Spleen (tissue), 11 donors: ENCODE data around the gene FAF1. TPM values are rescaled to one million over a fixed set of nuclear protein-coding genes. Genes with fewer than 3 reads are reported as not detected.

Source experiments
- DNase-seq: peaks from one replicate; pipeline ENCODE4 v3.0.0-alpha.2; 2020
- H3K27ac ChIP-seq, 8 donors: fragments of 200-600 bp; sonication (generic) in 7 of 8; 1 replicate in 4 of 8; 2 replicates in 4 of 8; pipeline versions ENCODE4 v1.5.0 to v1.8.0; 2016 to 2021; ENCODE audit warnings: inconsistent platforms in 4 of 8, mild to moderate bottlenecking in 4 of 8, moderate library complexity in 1 of 8
- H3K27me3 ChIP-seq, 7 donors: fragments of 200-600 bp; sonication (generic) in 6 of 7; replicated peaks in 1 of 7; 1 replicate in 4 of 7; 2 replicates in 3 of 7; pipeline versions ENCODE4 v1.5.0 to v1.8.0; 2016 to 2021; ENCODE audit warnings: inconsistent platforms in 3 of 7, mild to moderate bottlenecking in 1 of 7
- H3K36me3 ChIP-seq, 6 donors: fragments of 200-600 bp; sonication (generic) in 5 of 6; 1 replicate in 4 of 6; 2 replicates in 2 of 6; pipeline versions ENCODE4 v1.5.0 to v1.8.0; 2016 to 2021; ENCODE audit warnings: inconsistent platforms in 2 of 6
- H3K4me1 ChIP-seq, 6 donors: fragments of 200-600 bp; sonication (generic) in 5 of 6; 1 replicate in 3 of 6; 2 replicates in 3 of 6; pipeline versions ENCODE4 v1.5.0 to v1.8.0; 2016 to 2021; ENCODE audit warnings: inconsistent platforms in 3 of 6
- H3K4me3 ChIP-seq, 8 donors: fragments of 200-600 bp; sonication (generic) in 7 of 8; 1 replicate in 4 of 8; 2 replicates in 4 of 8; pipeline versions ENCODE4 v1.5.0 to v1.8.0; 2016 to 2021; ENCODE audit warnings: inconsistent platforms in 4 of 8, mild to moderate bottlenecking in 4 of 8, moderate library complexity in 2 of 8
- H3K9me3 ChIP-seq, 8 donors: fragments of 200-600 bp; sonication (generic) in 7 of 8; 1 replicate in 4 of 8; 2 replicates in 4 of 8; pipeline versions ENCODE4 v1.5.0 to v1.8.0; 2016 to 2021; ENCODE audit warnings: inconsistent platforms in 4 of 8
- POLR2A ChIP-seq, 3 donors: fragments of 450-650 bp; IDR thresholded peaks; one replicate each; pipeline ENCODE4 v1.5.1; 2017; ENCODE audit warnings: antibody characterized with exemption in 3 of 3, mild to moderate bottlenecking in 1 of 3
- POLR2AphosphoS5 ChIP-seq, 3 donors: sonication (generic); formaldehyde crosslinking; IDR thresholded peaks; one replicate each; pipeline ENCODE4 v1.5.1; 2017; ENCODE audit warnings: antibody characterized with exemption in 3 of 3
- WGBS, 5 donors: extraction: QIAGEN DNeasy Blood & Tissue Kit in 3 of 5; methylation state at CpG; one replicate each; pipeline versions ENCODE4 v1.1.5 to v1.1.7; 2013 to 2018; 5-methylcytosine and 5-hydroxymethylcytosine counted together
- intact Hi-C: fragments of 100-400 bp; cut with DNase I; formaldehyde crosslinking; loops from one replicate; pipeline ENCODE4 v1.15.0; 2023; ENCODE audit warnings: low total_unique reads
- polyA plus RNA-seq, 3 donors: library from polyadenylated mRNA; stranded (reverse); fragments of 200-250 nt; gene quantifications; one replicate each; pipeline ENCODE4 v1.2.1, GENCODE V29; 2013
- total RNA-seq, 7 donors: library from RNA; depleted of rRNA in 3 of 7; stranded (reverse); fragments of >200 nt in 3 of 7; fragmentation: NEBNext Ultra II Directional in 4 of 7; extraction: Animal tissue kit (Norgen Biotek cat#: 25700) in 4 of 7; gene quantifications; one replicate each; pipeline versions ENCODE4 v1.1.0 to v1.2.1, GENCODE V29; 2016 to 2021
- TF ChIP-seq, protein P1 (sequence below), 11 experiments: fragments of 200-600 bp in 7 of 11; fragments of 450-650 bp in 4 of 11; sonication (generic) in 4 of 11; IDR thresholded peaks in 8 of 11; conservative IDR thresholded peaks in 3 of 11; 1 replicate in 7 of 11; 2 replicates in 4 of 11; pipeline versions ENCODE4 v1.4.0 to v1.8.0; 2016 to 2021; ENCODE audit warnings: antibody characterized with exemption in 11 of 11, inconsistent platforms in 4 of 11, mild to moderate bottlenecking in 1 of 11
- donor health status: healthy with polysubstance abuse.
- donor health status: DM: no; HTN: no; CAD: no; lungs with moderate emphysema.
- donor health status: DM: no; HTN: no; CAD: no.
- donor health status: Bipolar disorder and iron deficiency.
- donor health status: healthy.
- donor health status: DM: no; HTN: no; CAD: no.
- donor health status: DM: yes; HTN: yes; CAD: no.

The FAF1 gene
- total and polyA plus RNA-seq, 10 donors, result 16.7 to 58.7 (median 40.0) TPM

DNA sequence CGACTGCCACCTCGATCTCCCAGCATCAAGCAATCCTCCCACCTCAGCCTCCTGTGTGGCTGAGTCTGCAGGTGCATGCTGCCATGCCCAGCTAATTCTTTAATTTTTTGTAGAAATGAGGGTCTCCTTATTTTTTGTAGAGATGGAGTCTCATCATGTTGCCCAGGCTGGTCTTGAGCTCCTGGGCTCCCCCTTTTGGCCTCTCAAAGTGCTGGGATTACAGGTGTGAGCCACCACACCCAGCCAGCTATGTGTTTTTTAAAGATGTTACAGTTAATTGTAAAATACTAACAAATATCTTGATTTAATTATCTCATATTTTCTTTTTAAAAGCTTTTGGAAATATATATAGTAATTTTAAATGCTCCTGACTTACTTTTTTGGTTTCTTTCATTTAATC is 355.5 kb downstream of the FAF1 start:
- H3K27ac ChIP-seq, result no peak overlapping the region
- intact Hi-C loops, result no loop called here
- TF ChIP-seq, protein P1, sequence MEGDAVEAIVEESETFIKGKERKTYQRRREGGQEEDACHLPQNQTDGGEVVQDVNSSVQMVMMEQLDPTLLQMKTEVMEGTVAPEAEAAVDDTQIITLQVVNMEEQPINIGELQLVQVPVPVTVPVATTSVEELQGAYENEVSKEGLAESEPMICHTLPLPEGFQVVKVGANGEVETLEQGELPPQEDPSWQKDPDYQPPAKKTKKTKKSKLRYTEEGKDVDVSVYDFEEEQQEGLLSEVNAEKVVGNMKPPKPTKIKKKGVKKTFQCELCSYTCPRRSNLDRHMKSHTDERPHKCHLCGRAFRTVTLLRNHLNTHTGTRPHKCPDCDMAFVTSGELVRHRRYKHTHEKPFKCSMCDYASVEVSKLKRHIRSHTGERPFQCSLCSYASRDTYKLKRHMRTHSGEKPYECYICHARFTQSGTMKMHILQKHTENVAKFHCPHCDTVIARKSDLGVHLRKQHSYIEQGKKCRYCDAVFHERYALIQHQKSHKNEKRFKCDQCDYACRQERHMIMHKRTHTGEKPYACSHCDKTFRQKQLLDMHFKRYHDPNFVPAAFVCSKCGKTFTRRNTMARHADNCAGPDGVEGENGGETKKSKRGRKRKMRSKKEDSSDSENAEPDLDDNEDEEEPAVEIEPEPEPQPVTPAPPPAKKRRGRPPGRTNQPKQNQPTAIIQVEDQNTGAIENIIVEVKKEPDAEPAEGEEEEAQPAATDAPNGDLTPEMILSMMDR (IDR thresholded peaks at IDR 0.05 in 8 of 11, conservative IDR thresholded peaks at IDR 0.05 in 3 of 11), result no peak
- TF ChIP-seq POLR2A (IDR thresholded peaks at IDR 0.05) (no peak), POLR2AphosphoS5 (IDR thresholded peaks at IDR 0.05) (no peak)
- no peak for DNase-seq
- H3K36me3 ChIP-seq, result peaks cover 0 to 5% (median 0%) of the 10 kb centered on the region in 6 donors
- 96 to 100% (median 96%) methylated on average over 2 of the region's 2 CpGs for WGBS, 5 donors
- H3K27me3 ChIP-seq, result no peaks in the 10 kb centered on the region
- no peaks in the 10 kb centered on the region for H3K9me3 ChIP-seq
- H3K4me3 ChIP-seq, result no peak overlapping the region
- no peaks in the 10 kb centered on the region for H3K4me1 ChIP-seq

DNA sequence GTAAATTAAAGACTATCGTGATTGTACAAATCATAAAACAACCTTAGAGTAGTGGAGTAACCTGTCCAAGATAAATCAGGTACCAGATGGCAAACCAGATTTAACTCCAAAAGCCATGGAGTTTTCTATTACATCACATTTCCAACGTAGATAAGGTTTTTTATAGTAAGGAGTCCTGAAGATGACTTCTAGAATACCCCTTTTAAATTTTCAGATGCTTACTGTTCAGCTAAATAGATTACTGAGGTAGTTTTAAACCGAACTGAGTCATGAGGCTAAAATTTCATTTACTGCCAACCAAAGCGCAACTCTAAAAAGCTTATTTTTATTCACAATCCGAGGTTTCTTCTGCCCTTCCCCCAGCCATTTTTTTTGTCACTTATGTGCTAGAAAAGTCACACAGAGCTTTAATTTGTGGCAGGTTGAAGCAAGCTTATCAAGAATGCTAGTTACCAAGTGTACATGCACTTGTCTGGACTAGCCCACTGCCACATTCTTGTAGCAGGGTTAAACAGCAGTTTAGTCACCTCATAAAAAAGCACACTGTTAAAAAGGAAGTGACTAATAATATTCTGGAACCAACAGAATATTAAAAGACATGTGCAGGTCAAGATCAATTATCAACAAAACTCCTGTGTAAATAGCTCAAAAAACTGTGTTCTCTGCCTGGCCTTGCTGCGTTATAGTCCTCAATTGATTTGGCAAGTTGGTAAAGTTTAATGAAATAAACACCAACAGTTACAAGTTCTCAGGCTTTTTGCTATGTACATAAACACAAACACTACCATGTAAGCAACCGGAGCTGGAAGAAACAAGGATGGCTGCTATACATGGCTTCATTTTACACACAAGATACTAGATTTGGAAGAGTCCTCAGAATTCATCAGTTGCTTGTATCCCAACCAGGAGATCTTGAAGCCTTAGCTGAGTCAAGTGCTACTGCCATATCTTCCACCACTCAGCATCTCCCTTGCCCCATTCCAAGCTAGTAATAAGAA is 356.5 kb downstream of the FAF1 start:
- H3K36me3 ChIP-seq, result no peaks in the 10 kb centered on the region
- no peaks in the 10 kb centered on the region for H3K9me3 ChIP-seq
- no peaks in the 10 kb centered on the region for H3K27me3 ChIP-seq
- 90 to 94% (median 91%) methylated on average over 7 of the region's 7 CpGs for WGBS, 5 donors
- TF ChIP-seq, protein P1 (IDR thresholded peaks at IDR 0.05 in 8 of 11, conservative IDR thresholded peaks at IDR 0.05 in 3 of 11), result no peak
- H3K4me1 ChIP-seq, result no peaks in the 10 kb centered on the region
- H3K27ac ChIP-seq, result no peak overlapping the region
- no peak for DNase-seq
- intact Hi-C loops, result no loop called here
- H3K4me3 ChIP-seq, result no peak overlapping the region

DNA sequence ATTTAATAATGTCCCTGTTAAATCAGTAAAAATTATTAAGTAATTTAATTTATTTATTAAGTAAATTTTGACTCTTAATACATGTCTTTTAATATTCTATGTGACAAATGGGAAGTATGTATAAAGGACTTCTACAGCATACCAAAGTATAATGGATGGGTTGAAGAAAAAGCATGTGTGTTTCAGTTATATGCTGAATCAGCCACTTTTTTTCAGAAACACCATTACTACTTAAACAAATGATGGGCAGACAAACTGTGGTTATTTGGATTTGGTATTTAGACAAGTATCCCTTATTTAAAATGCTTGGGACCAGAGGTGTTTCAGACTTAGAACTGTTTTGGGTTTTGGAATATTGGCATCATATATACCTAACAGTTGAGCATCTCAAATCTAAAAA is 360.5 kb downstream of the FAF1 start:
- no peaks in the 10 kb centered on the region for H3K9me3 ChIP-seq
- H3K27me3 ChIP-seq, result no peaks in the 10 kb centered on the region
- no peak for DNase-seq
- no peak for TF ChIP-seq POLR2A (IDR thresholded peaks at IDR 0.05)
- no peak overlapping the region for H3K27ac ChIP-seq
- peaks cover 0 to 16% (median 2%) of the 10 kb centered on the region in 6 donors for H3K36me3 ChIP-seq
- H3K4me1 ChIP-seq, result no peaks in the 10 kb centered on the region
- no peak overlapping the region for H3K4me3 ChIP-seq
- intact Hi-C loops, result no loop called here

DNA sequence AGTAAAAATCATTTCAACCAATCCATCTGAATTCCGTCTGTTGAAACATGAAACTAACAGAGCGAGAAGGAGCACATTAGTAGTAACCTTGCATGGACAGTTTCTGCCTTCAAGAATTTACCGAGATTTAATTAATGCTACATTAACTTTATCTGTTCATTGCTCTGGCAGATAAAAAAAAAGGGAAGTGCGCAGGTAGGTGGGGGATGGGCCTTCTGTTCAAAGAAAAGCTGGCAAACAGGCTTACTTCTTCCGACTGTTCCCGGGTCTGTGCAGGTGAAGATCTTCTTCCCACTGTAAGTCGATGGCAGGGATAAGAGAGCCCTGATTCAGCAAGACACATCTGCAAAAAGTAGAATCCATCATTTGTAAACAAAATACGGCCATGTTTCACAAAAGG is 364.2 kb downstream of the FAF1 start:
- no peaks in the 10 kb centered on the region for H3K4me1 ChIP-seq
- H3K9me3 ChIP-seq, result no peaks in the 10 kb centered on the region
- TF ChIP-seq POLR2A (IDR thresholded peaks at IDR 0.05) (no peak), POLR2AphosphoS5 (IDR thresholded peaks at IDR 0.05) (no peak)
- TF ChIP-seq, protein P1 (IDR thresholded peaks at IDR 0.05 in 8 of 11, conservative IDR thresholded peaks at IDR 0.05 in 3 of 11), result no peak
- no peaks in the 10 kb centered on the region for H3K27me3 ChIP-seq
- no peak for DNase-seq
- no peak overlapping the region for H3K4me3 ChIP-seq
- intact Hi-C loops, result no loop called here
- 97 to 99% (median 97%) methylated on average over 8 of the region's 8 CpGs for WGBS, 5 donors
- H3K27ac ChIP-seq, result no peak overlapping the region
- peaks cover 0 to 51% (median 5%) of the 10 kb centered on the region in 6 donors for H3K36me3 ChIP-seq
